ENCODE measurements around the gene ZFYVE28.

DNA sequence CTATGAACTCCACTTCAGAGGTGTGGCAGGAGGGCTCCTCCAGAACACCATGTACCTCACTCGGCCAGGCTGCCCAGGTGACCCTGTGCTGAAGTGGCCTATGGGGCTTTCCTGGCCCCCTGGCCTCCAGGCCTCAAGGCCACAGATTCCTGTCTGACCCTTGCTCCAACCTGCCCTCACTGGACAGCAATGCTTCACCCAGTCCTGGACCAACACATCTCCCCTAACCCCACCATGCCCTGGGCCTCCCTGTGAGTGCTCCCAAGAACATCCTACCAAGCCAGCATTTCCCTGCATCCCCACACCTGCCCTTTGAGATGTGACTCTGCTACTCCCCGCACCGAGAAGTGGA is 10.5 kb downstream of the ZFYVE28 start:
- no peak for TF ChIP-seq YY1 (IDR thresholded peaks at IDR 0.05; ENCODE audit: insufficient read depth, insufficient read length)
- TF ChIP-seq SUZ12 (IDR thresholded peaks at IDR 0.05; ENCODE audit: extremely low read depth, insufficient read depth, insufficient read length) = no peak
